HG03108 (cell line): ENCODE results near the gene AMDHD2.
A peak's percentile ranks its signal among the peaks of the same experiment; 100 is the strongest.
"Not testable (repeated sequence)": the region's sequence is repeated elsewhere in the genome, so short reads cannot be mapped to it uniquely, and the experiment has no call there.

Source experiments
- ATAC-seq: cut with Tn5 transposase; IDR thresholded peaks from one replicate; pipeline ENCODE4 v1.9.1; 2021; ENCODE audit warnings: moderate library complexity; ENCODE audit not compliant: unreplicated experiment

Gene AMDHD2

GRCh38 chr16:2520097-2520783, at the start of gene AMDHD2:
Gene AMDHD2, plus strand, starts transcription at chr16:2520371. Its CDS starts 88 bp downstream, at chr16:2520459.
- ATAC-seq: no peak

GRCh38 chr16:2470603-2471015, 49.6 kb upstream of the AMDHD2 start:
- no peak for ATAC-seq

DNA sequence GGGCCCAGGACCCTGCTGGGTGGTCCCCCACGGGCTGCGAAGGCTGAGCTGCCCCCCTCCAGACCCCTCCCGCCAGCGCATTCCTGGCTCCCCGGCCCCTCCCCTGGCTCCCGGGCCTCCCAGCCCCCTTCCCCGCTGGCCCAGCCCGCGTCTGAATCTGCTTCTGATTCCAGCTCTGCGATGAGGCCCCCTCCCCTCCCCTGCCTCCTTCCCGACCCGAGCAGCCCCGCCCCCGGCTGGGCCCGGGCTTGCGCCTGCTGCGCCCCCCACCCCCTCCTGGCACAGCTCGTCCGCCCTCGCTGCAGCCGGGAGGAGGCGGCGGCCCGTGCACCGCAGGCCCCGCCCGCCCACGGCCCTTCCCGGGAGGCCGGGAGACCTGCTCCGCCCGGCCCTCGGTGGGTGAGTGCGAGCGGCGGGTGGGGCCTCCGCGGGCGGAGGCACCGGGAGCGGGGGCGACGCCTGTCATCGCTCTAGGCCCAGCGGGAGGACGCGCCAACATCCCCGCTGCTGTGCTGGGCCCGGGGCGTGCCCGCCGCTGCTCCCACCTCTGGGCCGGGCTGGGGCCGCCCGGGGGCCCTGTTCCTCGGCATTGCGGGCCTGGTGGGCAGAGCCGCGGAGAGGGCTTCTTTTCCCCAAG, 49.0 kb upstream of the AMDHD2 start, which contains the start of gene NTN3:
Gene NTN3, plus strand, starts transcription at position 282 of the 637 bp plus-strand sequence. CDS start 405 bp downstream, outside the sequence.
- no peak for ATAC-seq

DNA sequence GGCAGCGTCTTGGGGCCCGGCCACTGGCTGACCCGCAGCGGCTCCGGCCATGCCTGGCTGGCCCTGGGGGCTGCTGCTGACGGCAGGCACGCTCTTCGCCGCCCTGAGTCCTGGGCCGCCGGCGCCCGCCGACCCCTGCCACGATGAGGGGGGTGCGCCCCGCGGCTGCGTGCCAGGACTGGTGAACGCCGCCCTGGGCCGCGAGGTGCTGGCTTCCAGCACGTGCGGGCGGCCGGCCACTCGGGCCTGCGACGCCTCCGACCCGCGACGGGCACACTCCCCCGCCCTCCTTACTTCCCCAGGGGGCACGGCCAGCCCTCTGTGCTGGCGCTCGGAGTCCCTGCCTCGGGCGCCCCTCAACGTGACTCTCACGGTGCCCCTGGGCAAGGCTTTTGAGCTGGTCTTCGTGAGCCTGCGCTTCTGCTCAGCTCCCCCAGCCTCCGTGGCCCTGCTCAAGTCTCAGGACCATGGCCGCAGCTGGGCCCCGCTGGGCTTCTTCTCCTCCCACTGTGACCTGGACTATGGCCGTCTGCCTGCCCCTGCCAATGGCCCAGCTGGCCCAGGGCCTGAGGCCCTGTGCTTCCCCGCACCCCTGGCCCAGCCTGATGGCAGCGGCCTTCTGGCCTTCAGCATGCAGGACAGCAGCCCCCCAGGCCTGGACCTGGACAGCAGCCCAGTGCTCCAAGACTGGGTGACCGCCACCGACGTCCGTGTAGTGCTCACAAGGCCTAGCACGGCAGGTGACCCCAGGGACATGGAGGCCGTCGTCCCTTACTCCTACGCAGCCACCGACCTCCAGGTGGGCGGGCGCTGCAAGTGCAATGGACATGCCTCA, 48.3 kb upstream of the AMDHD2 start:
- ATAC-seq: no peak

GRCh38 chr16:2472488-2472864, 47.7 kb upstream of the AMDHD2 start:
- no peak for ATAC-seq

DNA sequence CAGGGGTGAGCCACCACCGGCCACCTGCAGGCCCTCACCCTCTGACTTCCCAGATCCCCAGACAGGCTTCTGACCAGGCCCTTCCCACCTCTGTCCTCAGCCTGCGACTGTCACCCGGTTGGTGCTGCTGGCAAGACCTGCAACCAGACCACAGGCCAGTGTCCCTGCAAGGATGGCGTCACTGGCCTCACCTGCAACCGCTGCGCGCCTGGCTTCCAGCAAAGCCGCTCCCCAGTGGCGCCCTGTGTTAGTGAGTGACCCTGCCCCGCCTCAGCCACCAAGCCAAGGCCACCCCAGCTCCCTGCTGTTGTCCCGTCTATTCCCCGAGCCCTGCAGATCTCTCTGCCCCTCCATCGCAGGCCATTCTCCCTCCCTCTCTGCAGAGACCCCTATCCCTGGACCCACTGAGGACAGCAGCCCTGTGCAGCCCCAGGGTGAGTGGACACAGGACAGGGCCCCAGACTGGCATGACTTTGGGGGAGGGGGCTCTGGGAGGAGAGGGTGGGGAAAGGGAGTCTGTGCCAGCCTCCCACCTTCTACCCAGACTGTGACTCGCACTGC, 47.2 kb upstream of the AMDHD2 start:
- no peak for ATAC-seq

DNA sequence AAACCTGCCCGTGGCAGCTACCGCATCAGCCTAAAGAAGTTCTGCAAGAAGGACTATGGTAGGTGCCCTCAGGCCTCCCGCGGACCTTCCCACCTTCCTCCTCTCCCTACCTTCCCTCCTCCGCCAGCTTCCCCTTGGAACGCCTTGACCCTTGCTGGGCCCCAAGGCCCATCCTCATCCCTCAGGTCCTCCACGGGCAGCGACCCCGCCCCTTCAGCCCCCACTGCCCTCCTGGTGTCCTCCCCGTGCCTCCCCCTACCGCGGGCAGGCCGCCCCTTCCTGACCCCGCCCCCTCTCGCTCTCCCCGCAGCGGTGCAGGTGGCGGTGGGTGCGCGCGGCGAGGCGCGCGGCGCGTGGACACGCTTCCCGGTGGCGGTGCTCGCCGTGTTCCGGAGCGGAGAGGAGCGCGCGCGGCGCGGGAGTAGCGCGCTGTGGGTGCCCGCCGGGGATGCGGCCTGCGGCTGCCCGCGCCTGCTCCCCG, 46.7 kb upstream of the AMDHD2 start:
- ATAC-seq: no peak

DNA sequence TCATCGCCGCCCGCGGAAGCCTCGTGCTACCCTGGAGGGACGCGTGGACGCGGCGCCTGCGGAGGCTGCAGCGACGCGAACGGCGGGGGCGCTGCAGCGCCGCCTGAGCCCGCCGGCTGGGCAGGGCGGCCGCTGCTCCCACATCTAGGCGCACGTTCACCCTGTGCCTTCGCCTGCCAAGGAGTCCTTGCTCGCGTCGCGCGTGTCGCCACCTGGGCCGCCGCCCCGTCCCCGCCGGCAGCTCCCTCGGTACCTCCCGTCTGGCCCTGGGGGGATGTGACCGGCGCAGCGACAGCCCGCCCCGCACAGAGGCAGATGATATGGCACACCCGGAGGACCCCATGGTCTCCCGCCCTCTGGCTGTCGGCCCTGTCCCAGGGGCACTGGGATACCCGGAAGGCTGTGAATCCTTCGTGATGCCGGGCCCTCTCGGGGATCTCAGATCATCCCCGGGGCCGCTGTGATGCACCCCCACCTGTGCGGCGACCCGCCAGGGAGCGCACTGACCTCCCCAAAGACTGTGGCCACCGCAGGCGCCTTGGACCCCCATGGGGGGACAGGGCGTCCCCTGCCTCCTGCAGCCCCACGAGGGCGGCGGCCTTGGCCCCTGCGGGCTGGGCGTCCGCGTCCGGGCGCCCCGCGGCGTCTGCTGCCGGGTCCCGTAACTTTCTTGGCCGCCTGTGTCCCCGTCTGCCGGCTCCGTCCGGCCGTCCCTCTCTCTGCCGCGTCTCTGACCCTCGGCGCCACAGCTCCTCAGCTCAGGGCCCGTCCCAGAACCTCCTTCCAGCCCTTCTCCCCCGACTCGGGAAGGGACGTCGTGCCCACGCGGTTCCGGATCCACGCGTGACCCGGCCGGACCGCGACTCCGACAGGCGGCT, 45.9 kb upstream of the AMDHD2 start:
- no peak for ATAC-seq

DNA sequence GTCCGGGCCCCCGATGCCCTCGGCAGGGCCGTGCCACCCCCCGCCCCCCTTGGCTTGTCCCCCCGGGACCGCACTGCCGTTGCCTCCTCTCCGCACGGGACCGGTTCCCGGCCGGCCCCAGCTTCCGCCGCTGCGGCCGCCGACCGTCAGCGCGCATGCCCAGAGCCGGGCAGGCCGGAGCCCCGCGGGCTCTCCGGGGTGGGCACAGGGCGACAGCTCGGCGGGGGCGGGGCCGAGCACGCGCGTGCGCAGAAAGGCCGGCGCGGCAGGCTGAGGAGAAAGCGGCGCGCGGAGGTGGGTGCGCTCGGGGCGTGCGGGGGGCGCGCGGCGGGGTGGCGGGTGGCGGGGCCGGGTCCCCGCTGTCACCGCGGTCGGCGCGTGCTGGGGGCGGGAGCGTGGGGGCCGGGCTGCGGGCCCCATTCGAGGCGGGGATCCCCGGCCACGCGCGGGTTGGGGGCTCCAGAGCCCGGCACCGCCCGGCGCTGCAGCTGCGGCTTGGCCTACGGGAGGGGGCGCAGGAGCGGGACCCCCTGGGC, 45.2 kb upstream of the AMDHD2 start, which contains the start of gene TBC1D24:
Gene TBC1D24, plus strand, starts transcription at position 251 of the 536 bp plus-strand sequence. CDS start 21,022 bp downstream, outside the sequence.
- ATAC-seq: peak; percentile 44

- ATAC-seq: peak; percentile 4
These were observed 44.5 kb upstream of the AMDHD2 start for GRCh38 chr16:2475413-2476344.

- no peak for ATAC-seq
These were observed 43.8 kb upstream of the AMDHD2 start for GRCh38 chr16:2476345-2476720.

- no peak for ATAC-seq
These were observed 43.4 kb upstream of the AMDHD2 start for GRCh38 chr16:2476741-2477140.

- no peak for ATAC-seq
These were observed 42.8 kb upstream of the AMDHD2 start for GRCh38 chr16:2477327-2477726.

DNA sequence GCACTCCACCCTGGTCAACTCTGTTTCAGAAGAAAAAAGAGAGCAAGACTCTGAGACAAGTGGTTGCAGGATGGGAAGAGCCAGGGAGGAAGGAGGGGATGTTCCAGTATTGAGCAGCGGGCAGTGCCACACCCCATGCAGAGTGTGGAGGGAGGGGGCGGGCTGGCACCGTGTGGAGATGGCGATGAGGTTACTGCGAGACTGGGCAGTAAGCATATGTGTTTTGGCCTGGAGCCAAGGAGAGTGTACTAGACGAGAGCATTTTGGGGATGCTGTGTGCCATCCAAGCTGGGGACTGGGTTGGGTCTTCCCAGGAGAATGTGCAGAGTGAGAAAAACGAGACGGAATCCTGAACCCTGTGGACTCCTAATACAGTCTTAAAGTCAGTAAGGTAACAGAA, 41.9 kb upstream of the AMDHD2 start:
- no peak for ATAC-seq

DNA sequence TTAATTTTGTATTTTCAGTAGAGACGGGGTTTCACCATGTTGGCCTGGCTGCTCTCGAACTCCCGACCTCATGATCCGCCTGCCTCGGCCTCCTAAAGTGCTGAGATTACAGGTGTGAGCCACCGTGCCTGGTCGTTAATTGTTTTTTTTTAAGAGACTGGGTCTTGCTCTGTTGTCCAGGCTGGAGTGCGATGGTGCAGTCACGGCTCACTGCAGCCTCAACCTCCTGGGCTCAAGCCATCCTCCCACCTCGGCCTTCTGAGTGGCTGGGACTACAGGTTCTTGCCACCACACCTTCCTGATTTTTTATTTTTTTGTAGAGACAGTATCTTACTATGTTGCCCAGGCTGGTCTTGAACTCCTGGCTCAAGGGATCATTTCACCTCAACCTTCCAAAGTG, 40.2 kb upstream of the AMDHD2 start:
- not testable (repeated sequence) for ATAC-seq

DNA sequence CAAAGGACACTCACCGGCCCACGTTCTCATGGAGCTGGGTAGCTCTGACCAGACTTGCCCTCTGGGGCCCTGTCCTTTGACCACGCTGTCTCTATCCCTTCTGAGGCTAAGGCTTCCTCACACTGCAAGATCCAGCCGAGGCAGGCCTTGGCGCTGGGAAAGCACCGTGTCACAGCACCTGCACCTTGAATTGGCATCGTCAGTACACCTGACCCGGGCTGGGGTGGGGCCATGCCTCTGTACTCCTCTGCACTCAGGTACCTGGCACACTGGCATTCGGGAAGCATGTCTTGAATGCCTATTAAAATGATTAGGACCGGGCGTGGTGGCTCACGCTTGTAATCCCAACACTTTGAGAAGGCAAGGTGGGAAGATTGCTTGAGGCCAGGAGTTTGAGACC, 39.2 kb upstream of the AMDHD2 start:
- no peak for ATAC-seq

DNA sequence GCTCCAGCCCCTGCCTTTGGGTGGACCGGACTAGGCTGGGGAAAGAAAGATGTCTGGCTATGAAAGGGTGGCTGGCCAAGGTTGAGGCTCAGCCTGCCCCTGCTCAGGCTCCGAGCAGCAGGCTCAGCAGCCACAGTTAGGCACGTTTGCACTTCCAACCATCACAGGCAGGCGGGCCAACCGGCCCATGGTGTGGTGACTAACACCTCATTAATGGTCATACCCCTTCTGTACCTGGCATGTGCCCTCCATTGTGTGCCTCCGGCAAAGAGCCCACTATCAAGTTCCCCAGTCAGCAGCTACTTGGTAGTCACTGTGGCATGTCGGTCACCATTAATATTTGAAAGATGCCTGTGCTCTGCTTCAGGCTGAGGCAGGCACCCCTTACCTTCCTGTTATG, 38.5 kb upstream of the AMDHD2 start:
- ATAC-seq: no peak

DNA sequence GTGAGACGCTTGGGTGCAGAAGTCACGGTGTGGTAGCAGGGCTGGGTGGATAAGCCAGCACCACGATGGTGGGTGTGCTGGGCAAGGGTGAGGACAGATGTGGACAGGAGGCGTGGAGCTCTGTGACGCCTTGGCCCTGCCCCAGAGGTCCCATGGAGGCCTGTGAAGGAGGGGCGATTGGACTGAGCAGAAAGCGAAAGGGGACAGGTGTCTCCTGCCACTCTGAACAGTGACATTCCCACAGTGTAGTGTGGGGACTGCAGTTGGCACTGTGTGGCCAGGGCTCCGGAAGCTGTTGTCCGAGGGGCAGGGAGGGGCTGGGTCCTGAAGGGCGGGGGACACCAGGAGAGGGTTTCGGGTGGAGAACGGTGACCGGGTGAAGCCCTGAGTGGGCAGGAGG, 37.9 kb upstream of the AMDHD2 start:
- ATAC-seq: no peak
